ENCODE results near the gene CTNND2.

The CTNND2 gene

DNA sequence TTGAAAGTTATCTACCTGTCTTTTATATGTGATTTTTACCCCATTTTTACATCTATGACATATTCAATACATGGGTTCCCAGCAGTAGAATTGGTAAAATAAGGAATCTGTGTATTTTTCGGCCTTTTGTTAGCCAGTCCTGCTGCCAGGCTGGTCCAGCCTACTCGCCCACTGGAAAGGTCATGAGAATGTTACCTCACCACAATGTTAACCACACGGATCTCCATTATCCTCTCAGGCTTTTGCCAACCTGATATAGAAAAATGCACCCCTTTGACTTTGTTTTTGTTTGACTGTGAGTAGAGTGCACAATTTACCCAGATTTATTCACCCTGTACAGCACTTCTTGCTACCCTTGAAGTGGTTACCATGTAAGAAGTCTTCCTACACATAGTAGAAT is 167.2 kb downstream of the CTNND2 start:
- Histone ChIP-seq H3K27ac (ENCODE audit: low read length) (no peak overlapping the region), H3K9me2 (replicated peaks; ENCODE audit: insufficient read depth, low read length) (no peaks in the 10 kb centered on the region), H3K27me3 (replicated peaks; ENCODE audit: insufficient read depth, low read length) (no peaks in the 10 kb centered on the region), H3K79me2 (ENCODE audit: low read length) (no peaks in the 10 kb centered on the region), H3K4me2 (ENCODE audit: low read depth, low read length) (no peak overlapping the region), H3K4me3 (ENCODE audit: low read length) (no peak overlapping the region), H3K9me3 (replicated peaks; ENCODE audit: insufficient read depth, low read length) (no peaks in the 10 kb centered on the region), H4K20me1 (ENCODE audit: insufficient read depth, low read length) (no peaks in the 10 kb centered on the region), H3K9ac (ENCODE audit: low read length) (no peak overlapping the region), H3K4me1 (ENCODE audit: low read length) (no peaks in the 10 kb centered on the region), H3F3A (ENCODE audit: insufficient read depth, low read length) (no peaks in the 10 kb centered on the region), H2AFZ (ENCODE audit: low read length) (no peak overlapping the region), H3K36me3 (replicated peaks; ENCODE audit: insufficient read depth, low read length) (no peaks in the 10 kb centered on the region)
- no peak for DNase-seq
- TF ChIP-seq, protein P1, sequence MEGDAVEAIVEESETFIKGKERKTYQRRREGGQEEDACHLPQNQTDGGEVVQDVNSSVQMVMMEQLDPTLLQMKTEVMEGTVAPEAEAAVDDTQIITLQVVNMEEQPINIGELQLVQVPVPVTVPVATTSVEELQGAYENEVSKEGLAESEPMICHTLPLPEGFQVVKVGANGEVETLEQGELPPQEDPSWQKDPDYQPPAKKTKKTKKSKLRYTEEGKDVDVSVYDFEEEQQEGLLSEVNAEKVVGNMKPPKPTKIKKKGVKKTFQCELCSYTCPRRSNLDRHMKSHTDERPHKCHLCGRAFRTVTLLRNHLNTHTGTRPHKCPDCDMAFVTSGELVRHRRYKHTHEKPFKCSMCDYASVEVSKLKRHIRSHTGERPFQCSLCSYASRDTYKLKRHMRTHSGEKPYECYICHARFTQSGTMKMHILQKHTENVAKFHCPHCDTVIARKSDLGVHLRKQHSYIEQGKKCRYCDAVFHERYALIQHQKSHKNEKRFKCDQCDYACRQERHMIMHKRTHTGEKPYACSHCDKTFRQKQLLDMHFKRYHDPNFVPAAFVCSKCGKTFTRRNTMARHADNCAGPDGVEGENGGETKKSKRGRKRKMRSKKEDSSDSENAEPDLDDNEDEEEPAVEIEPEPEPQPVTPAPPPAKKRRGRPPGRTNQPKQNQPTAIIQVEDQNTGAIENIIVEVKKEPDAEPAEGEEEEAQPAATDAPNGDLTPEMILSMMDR (IDR thresholded peaks at IDR 0.05; ENCODE audit: low read length), result no peak
- TF ChIP-seq EZH2phosphoT487 (IDR thresholded peaks at IDR 0.05; ENCODE audit: low read length), result no peak
- TF ChIP-seq EZH2 (optimal IDR thresholded peaks at IDR 0.05; ENCODE audit: low read depth, low read length), result no peak

DNA sequence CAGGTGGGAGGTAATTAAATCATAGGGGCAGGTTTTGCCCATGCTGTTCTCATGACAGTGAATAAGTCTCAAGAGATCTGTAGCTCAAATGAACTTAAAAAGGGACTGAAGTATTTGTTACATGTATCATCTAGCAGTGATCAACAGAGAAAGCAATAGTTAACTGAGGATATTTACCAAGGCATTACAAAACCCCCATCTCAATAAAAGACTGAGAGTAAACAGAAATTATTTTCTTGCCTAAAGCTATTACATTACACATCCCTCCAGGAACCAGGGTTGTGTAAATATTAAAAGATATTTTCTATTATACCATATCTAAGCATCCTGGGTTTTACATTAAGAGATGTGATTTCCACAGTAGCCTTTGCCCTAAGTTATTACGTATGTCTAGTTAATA is 169.9 kb downstream of the CTNND2 start:
- no peaks in the 10 kb centered on the region for H3K79me2 ChIP-seq (ENCODE audit: low read length)
- H3K9ac ChIP-seq (ENCODE audit: low read length), result no peak overlapping the region
- TF ChIP-seq EZH2phosphoT487 (IDR thresholded peaks at IDR 0.05; ENCODE audit: low read length) (no peak), EZH2 (optimal IDR thresholded peaks at IDR 0.05; ENCODE audit: low read depth, low read length) (no peak)
- TF ChIP-seq, protein P1 (IDR thresholded peaks at IDR 0.05; ENCODE audit: low read length), result no peak
- no peak overlapping the region for H3K4me2 ChIP-seq (ENCODE audit: low read depth, low read length)
- H2AFZ ChIP-seq (ENCODE audit: low read length), result no peak overlapping the region
- H3K27me3 ChIP-seq (replicated peaks; ENCODE audit: insufficient read depth, low read length), result no peaks in the 10 kb centered on the region
- H3K36me3 ChIP-seq (replicated peaks; ENCODE audit: insufficient read depth, low read length), result no peaks in the 10 kb centered on the region
- H3K4me1 ChIP-seq (ENCODE audit: low read length), result no peaks in the 10 kb centered on the region
- DNase-seq, result no peak
- no peaks in the 10 kb centered on the region for H3K9me2 ChIP-seq (replicated peaks; ENCODE audit: insufficient read depth, low read length)
- H4K20me1 ChIP-seq (ENCODE audit: insufficient read depth, low read length), result no peaks in the 10 kb centered on the region
- H3K9me3 ChIP-seq (replicated peaks; ENCODE audit: insufficient read depth, low read length), result no peaks in the 10 kb centered on the region
- H3K27ac ChIP-seq (ENCODE audit: low read length), result no peak overlapping the region
- H3F3A ChIP-seq (ENCODE audit: insufficient read depth, low read length), result no peaks in the 10 kb centered on the region
- no peak overlapping the region for H3K4me3 ChIP-seq (ENCODE audit: low read length)

DNA sequence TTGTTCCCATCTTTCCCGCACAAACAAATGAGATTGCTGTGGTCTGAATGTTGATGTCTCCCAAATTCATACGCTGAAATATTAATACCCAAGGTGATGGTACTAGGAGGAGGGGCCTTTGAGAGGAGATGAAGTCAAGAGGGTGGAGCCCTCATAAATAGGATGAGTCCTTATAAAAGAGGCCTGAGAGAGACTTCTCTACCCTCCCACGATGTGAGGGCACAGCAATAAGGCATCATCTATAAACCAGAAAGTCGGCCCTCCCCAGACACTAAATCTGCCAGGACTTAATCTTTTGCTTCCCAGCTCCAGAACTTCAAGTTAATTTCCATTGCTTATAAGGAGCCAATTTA is 170.4 kb downstream of the CTNND2 start:
- Histone ChIP-seq H3K4me1 (ENCODE audit: low read length) (no peaks in the 10 kb centered on the region), H3K79me2 (ENCODE audit: low read length) (no peaks in the 10 kb centered on the region), H2AFZ (ENCODE audit: low read length) (no peak overlapping the region), H3K27ac (ENCODE audit: low read length) (no peak overlapping the region), H3K4me3 (ENCODE audit: low read length) (no peak overlapping the region), H3K36me3 (replicated peaks; ENCODE audit: insufficient read depth, low read length) (no peaks in the 10 kb centered on the region), H3K27me3 (replicated peaks; ENCODE audit: insufficient read depth, low read length) (no peaks in the 10 kb centered on the region), H3K9me3 (replicated peaks; ENCODE audit: insufficient read depth, low read length) (no peaks in the 10 kb centered on the region), H3K9ac (ENCODE audit: low read length) (no peak overlapping the region), H3F3A (ENCODE audit: insufficient read depth, low read length) (no peaks in the 10 kb centered on the region), H4K20me1 (ENCODE audit: insufficient read depth, low read length) (no peaks in the 10 kb centered on the region), H3K4me2 (ENCODE audit: low read depth, low read length) (no peak overlapping the region), H3K9me2 (replicated peaks; ENCODE audit: insufficient read depth, low read length) (no peaks in the 10 kb centered on the region)
- no peak for DNase-seq
- TF ChIP-seq EZH2 (optimal IDR thresholded peaks at IDR 0.05; ENCODE audit: low read depth, low read length), result no peak
- TF ChIP-seq, protein P1 (IDR thresholded peaks at IDR 0.05; ENCODE audit: low read length), result no peak
